GM12878 (cell line): ENCODE data around the gene COX6A2. TPM values are rescaled to one million over a fixed set of nuclear protein-coding genes. Genes with fewer than 3 reads are reported as not detected.

ENCODE experiments used
- CEBPB ChIP-seq, 2 experiments: fragments of 150-350 bp in 1 of 2; IDR thresholded peaks; 2 replicates each; pipeline ENCODE4 v1.6.1; 2012 to 2014; ENCODE audit warnings: low read depth in 2 of 2, low read length in 2 of 2, borderline replicate concordance in 1 of 2, inconsistent platforms in 1 of 2
- EZH2 ChIP-seq: IDR thresholded peaks from 2 replicates; pipeline ENCODE4 v1.6.1; 2012; ENCODE audit warnings: low read depth, mild to moderate bottlenecking, control low read depth, inconsistent platforms, low read length, borderline replicate concordance; ENCODE audit not compliant: control insufficient read depth
- HDGF ChIP-seq: fragments of 450-650 bp; IDR thresholded peaks from 2 replicates; pipeline ENCODE4 v1.6.1; 2016; ENCODE audit warnings: antibody characterized with exemption
- JUNB ChIP-seq: IDR thresholded peaks from 2 replicates; pipeline ENCODE4 v1.6.1; 2016; ENCODE audit warnings: antibody characterized with exemption, mild to moderate bottlenecking
- RAD51 ChIP-seq: fragments of 450-650 bp; IDR thresholded peaks from 2 replicates; pipeline ENCODE4 v1.6.1; 2016; ENCODE audit warnings: moderate library complexity, mild to moderate bottlenecking, inconsistent platforms
- RB1 ChIP-seq: fragments of 450-650 bp; formaldehyde crosslinking; IDR thresholded peaks from 2 replicates; pipeline ENCODE4 v1.6.1; 2017; ENCODE audit warnings: mild to moderate bottlenecking, borderline replicate concordance
- SUPT20H ChIP-seq: IDR thresholded peaks from 2 replicates; pipeline ENCODE4 v1.6.1; 2011; ENCODE audit warnings: low read depth, mild to moderate bottlenecking, low read length, moderate library complexity, borderline replicate concordance; ENCODE audit not compliant: control insufficient read depth
- SUZ12 ChIP-seq: fragments of 200-600 bp; sonication (generic); IDR thresholded peaks from one replicate; pipeline ENCODE4 v1.6.1; 2018; ENCODE audit warnings: antibody characterized with exemption, mild to moderate bottlenecking; ENCODE audit not compliant: unreplicated experiment
- TCF12 ChIP-seq: IDR thresholded peaks from 2 replicates; pipeline ENCODE4 v1.6.1; 2011; ENCODE audit warnings: low read depth, mild to moderate bottlenecking, low read length
- TCF3 ChIP-seq: IDR thresholded peaks from 2 replicates; pipeline ENCODE4 v1.6.1; 2012; ENCODE audit warnings: low read depth, mild to moderate bottlenecking, low read length, borderline replicate concordance; ENCODE audit not compliant: insufficient read depth
- YY1 ChIP-seq: IDR thresholded peaks from 2 replicates; pipeline ENCODE4 v1.6.1; 2011; ENCODE audit warnings: low read depth, mild to moderate bottlenecking, low read length
- ZNF24 ChIP-seq: fragments of 450-650 bp; IDR thresholded peaks from 2 replicates; pipeline ENCODE4 v1.6.1; 2017; ENCODE audit warnings: antibody characterized with exemption, mild to moderate bottlenecking
- ZNF274 ChIP-seq: IDR thresholded peaks from one replicate; pipeline ENCODE4 v1.8.0; 2011; ENCODE audit not compliant: insufficient read length, insufficient read depth
- polyA plus RNA-seq, 11 experiments: library from polyadenylated mRNA; depleted of rRNA in 4 of 11; unstranded in 6 of 11; stranded (reverse) in 5 of 11; fragments of >200 nt; fragmentation: Nextera tagmentation in 4 of 11; fragmentation: Illumina TruSeq in 1 of 11; extraction: Ambion mirVana in 4 of 11; extraction: Trizol in 1 of 11; gene quantifications; 1 replicate in 1 of 11; 2 replicates in 10 of 11; pipeline versions ENCODE4 v1.2.1 to v1.2.3, GENCODE V29; 2011 to 2016; ENCODE audit warnings: inconsistent platforms in 2 of 11, missing spikeins in 2 of 11, low read depth in 1 of 11
- total RNA-seq, 4 experiments: library from RNA; depleted of rRNA in 3 of 4; stranded (reverse); fragments of >200 nt in 3 of 4; fragmentation: Illumina TruSeq in 1 of 4; extraction: Trizol in 1 of 4; gene quantifications; 2 replicates each; pipeline versions ENCODE4 v1.2.1 to v1.2.3, GENCODE V29; 2013 to 2021
- TF ChIP-seq, protein P1 (sequence below): fragments of 450-650 bp; IDR thresholded peaks from 2 replicates; pipeline ENCODE4 v1.6.1; 2016; ENCODE audit warnings: mild to moderate bottlenecking, moderate library complexity, borderline replicate concordance
- TF ChIP-seq, protein P2 (sequence below): IDR thresholded peaks from 2 replicates; pipeline ENCODE4 v1.6.1; 2012; ENCODE audit warnings: mild to moderate bottlenecking, low read depth, low read length
- TF ChIP-seq, protein P3 (sequence below): IDR thresholded peaks from 2 replicates; pipeline ENCODE4 v1.6.1; 2011; ENCODE audit warnings: low read depth, mild to moderate bottlenecking, low read length, moderate library complexity, borderline replicate concordance; ENCODE audit errors: extremely low read depth
- TF ChIP-seq, protein P4 (sequence below): fragments of 450-650 bp; formaldehyde crosslinking; IDR thresholded peaks from 2 replicates; pipeline ENCODE4 v1.4.0; 2020; ENCODE audit warnings: mild to moderate bottlenecking, moderate library complexity

COX6A2 gene
- total and polyA plus RNA-seq, 10 of the 15 experiments (the other 5 are each of a cell fraction or from before 2014, with no cell fraction given), result not detected

DNA sequence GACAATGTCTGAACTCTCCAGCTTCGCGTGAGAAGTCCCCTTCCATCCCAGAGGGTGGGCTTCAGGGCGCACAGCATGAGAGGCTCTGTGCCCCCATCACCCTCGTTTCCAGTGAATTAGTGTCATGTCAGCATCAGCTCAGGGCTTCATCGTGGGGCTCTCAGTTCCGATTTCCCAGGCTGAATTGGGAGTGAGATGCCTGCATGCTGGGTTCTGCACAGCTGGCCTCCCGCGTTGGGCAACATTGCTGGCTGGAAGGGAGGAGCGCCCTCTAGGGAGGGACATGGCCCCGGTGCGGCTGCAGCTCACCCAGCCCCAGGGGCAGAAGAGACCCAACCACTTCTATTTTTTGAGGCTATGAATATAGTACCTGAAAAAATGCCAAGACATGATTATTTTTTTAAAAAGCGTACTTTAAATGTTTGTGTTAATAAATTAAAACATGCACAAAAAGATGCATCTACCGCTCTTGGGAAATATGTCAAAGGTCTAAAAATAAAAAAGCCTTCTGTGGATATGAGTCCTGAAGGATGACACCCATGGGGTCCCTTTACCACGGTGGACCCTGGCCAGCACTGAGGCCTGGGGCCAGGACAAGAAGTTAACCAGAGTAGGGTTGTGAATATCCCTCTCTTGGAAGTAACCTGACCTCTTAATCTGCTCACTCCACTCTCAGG lies 45.5 kb downstream of the COX6A2 start (continued):
- TF ChIP-seq, protein P1, sequence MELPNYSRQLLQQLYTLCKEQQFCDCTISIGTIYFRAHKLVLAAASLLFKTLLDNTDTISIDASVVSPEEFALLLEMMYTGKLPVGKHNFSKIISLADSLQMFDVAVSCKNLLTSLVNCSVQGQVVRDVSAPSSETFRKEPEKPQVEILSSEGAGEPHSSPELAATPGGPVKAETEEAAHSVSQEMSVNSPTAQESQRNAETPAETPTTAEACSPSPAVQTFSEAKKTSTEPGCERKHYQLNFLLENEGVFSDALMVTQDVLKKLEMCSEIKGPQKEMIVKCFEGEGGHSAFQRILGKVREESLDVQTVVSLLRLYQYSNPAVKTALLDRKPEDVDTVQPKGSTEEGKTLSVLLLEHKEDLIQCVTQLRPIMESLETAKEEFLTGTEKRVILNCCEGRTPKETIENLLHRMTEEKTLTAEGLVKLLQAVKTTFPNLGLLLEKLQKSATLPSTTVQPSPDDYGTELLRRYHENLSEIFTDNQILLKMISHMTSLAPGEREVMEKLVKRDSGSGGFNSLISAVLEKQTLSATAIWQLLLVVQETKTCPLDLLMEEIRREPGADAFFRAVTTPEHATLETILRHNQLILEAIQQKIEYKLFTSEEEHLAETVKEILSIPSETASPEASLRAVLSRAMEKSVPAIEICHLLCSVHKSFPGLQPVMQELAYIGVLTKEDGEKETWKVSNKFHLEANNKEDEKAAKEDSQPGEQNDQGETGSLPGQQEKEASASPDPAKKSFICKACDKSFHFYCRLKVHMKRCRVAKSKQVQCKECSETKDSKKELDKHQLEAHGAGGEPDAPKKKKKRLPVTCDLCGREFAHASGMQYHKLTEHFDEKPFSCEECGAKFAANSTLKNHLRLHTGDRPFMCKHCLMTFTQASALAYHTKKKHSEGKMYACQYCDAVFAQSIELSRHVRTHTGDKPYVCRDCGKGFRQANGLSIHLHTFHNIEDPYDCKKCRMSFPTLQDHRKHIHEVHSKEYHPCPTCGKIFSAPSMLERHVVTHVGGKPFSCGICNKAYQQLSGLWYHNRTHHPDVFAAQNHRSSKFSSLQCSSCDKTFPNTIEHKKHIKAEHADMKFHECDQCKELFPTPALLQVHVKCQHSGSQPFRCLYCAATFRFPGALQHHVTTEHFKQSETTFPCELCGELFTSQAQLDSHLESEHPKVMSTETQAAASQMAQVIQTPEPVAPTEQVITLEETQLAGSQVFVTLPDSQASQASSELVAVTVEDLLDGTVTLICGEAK, result no peak
- TF ChIP-seq RB1 (peak; percentile 43; the same call in 1 of the 2 replicates), YY1 (peak; percentile 65), JUNB (no peak), HDGF (0 out of 2 replicates have a peak, but pooled peaks have one; percentile 53), ZNF24 (no peak), TCF3 (peak; percentile 54; the same call in 1 of the 2 replicates), TCF12 (peak; percentile 74), SUZ12 (no peak), EZH2 (no peak), CEBPB (IDR thresholded peaks at IDR 0.05; ENCODE audit: borderline replicate concordance in 1 of 2, low read depth in 2 of 2, low read length in 2 of 2) (peak in 1 of 2 experiments; percentile 54; a peak in 1 of 4 replicates), ZNF274 (no peak), RAD51 (no peak), SUPT20H (no peak)
- TF ChIP-seq, protein P2, sequence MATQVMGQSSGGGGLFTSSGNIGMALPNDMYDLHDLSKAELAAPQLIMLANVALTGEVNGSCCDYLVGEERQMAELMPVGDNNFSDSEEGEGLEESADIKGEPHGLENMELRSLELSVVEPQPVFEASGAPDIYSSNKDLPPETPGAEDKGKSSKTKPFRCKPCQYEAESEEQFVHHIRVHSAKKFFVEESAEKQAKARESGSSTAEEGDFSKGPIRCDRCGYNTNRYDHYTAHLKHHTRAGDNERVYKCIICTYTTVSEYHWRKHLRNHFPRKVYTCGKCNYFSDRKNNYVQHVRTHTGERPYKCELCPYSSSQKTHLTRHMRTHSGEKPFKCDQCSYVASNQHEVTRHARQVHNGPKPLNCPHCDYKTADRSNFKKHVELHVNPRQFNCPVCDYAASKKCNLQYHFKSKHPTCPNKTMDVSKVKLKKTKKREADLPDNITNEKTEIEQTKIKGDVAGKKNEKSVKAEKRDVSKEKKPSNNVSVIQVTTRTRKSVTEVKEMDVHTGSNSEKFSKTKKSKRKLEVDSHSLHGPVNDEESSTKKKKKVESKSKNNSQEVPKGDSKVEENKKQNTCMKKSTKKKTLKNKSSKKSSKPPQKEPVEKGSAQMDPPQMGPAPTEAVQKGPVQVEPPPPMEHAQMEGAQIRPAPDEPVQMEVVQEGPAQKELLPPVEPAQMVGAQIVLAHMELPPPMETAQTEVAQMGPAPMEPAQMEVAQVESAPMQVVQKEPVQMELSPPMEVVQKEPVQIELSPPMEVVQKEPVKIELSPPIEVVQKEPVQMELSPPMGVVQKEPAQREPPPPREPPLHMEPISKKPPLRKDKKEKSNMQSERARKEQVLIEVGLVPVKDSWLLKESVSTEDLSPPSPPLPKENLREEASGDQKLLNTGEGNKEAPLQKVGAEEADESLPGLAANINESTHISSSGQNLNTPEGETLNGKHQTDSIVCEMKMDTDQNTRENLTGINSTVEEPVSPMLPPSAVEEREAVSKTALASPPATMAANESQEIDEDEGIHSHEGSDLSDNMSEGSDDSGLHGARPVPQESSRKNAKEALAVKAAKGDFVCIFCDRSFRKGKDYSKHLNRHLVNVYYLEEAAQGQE, result no peak
- TF ChIP-seq, protein P3, sequence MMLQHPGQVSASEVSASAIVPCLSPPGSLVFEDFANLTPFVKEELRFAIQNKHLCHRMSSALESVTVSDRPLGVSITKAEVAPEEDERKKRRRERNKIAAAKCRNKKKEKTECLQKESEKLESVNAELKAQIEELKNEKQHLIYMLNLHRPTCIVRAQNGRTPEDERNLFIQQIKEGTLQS, result no peak
- TF ChIP-seq, protein P4, sequence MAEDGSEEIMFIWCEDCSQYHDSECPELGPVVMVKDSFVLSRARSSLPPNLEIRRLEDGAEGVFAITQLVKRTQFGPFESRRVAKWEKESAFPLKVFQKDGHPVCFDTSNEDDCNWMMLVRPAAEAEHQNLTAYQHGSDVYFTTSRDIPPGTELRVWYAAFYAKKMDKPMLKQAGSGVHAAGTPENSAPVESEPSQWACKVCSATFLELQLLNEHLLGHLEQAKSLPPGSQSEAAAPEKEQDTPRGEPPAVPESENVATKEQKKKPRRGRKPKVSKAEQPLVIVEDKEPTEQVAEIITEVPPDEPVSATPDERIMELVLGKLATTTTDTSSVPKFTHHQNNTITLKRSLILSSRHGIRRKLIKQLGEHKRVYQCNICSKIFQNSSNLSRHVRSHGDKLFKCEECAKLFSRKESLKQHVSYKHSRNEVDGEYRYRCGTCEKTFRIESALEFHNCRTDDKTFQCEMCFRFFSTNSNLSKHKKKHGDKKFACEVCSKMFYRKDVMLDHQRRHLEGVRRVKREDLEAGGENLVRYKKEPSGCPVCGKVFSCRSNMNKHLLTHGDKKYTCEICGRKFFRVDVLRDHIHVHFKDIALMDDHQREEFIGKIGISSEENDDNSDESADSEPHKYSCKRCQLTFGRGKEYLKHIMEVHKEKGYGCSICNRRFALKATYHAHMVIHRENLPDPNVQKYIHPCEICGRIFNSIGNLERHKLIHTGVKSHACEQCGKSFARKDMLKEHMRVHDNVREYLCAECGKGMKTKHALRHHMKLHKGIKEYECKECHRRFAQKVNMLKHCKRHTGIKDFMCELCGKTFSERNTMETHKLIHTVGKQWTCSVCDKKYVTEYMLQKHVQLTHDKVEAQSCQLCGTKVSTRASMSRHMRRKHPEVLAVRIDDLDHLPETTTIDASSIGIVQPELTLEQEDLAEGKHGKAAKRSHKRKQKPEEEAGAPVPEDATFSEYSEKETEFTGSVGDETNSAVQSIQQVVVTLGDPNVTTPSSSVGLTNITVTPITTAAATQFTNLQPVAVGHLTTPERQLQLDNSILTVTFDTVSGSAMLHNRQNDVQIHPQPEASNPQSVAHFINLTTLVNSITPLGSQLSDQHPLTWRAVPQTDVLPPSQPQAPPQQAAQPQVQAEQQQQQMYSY (CRISPR knock-in tag), result no peak
